Prostate gland (tissue), 2 donors: ENCODE results near the gene PRR12.

Experiments used
- POLR2A ChIP-seq: fragments of 450-650 bp; IDR thresholded peaks from one replicate; pipeline ENCODE4 v1.6.1; 2016; ENCODE audit warnings: antibody characterized with exemption, mild to moderate bottlenecking
- TF ChIP-seq, protein P1 (sequence below), 4 experiments: fragments of 200-600 bp in 2 of 4; fragments of 450-650 bp in 2 of 4; sonication (generic) in 2 of 4; IDR thresholded peaks; 1 replicate in 3 of 4; 2 replicates in 1 of 4; pipeline ENCODE4 v1.5.1; 2016 to 2019; ENCODE audit warnings: antibody characterized with exemption in 4 of 4, mild to moderate bottlenecking in 2 of 4, moderate library complexity in 2 of 4

DNA sequence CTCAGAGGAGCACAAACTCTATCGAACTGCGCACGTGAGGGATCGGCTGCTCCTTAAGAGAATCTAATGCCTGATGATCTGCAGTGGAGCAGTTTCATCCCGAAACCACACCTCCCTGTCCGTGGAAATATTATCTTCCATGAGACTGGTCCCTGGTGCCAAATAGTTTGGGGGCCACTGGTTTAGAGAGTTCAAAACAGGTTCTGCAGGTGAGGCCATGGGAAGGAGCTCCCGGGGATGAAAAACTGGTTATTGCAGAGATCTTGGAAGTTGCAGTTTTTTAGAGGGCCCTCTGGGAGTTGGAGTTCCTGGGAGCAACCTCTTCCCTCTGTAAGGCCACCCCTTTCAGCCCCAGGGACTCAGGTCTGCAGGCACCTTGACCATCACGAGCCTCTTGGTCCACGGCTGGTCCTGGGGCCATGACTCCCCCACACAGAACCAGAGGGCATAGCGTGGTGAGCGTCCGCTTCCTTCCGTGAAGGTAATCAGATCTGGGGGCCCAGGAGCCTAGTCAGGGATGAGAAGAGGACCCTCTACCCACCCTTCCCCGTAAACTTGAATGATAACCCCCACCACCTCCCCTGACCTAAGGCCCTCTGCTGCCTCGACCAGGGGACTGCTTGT is 69.5 kb downstream of the PRR12 start:
- TF ChIP-seq, protein P1, sequence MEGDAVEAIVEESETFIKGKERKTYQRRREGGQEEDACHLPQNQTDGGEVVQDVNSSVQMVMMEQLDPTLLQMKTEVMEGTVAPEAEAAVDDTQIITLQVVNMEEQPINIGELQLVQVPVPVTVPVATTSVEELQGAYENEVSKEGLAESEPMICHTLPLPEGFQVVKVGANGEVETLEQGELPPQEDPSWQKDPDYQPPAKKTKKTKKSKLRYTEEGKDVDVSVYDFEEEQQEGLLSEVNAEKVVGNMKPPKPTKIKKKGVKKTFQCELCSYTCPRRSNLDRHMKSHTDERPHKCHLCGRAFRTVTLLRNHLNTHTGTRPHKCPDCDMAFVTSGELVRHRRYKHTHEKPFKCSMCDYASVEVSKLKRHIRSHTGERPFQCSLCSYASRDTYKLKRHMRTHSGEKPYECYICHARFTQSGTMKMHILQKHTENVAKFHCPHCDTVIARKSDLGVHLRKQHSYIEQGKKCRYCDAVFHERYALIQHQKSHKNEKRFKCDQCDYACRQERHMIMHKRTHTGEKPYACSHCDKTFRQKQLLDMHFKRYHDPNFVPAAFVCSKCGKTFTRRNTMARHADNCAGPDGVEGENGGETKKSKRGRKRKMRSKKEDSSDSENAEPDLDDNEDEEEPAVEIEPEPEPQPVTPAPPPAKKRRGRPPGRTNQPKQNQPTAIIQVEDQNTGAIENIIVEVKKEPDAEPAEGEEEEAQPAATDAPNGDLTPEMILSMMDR (IDR thresholded peaks at IDR 0.05) = no peak
- no peak for TF ChIP-seq POLR2A
